HS-27A (cell line): Measurements from ENCODE around the gene BCL2L2.
A peak's percentile ranks its signal among the peaks of the same experiment; 100 is the strongest.
"Not testable (repeated sequence)": the region's sequence is repeated elsewhere in the genome, so short reads cannot be mapped to it uniquely, and the experiment has no call there.

ENCODE experiments used
- DNase-seq: peaks from one replicate; pipeline ENCODE4 v3.0.0-alpha.2; 2012; ENCODE audit warnings: low read depth, missing footprints

Gene BCL2L2

GRCh38 chr14:23324455-23324846 is 17.8 kb downstream of the BCL2L2 start:
- no peak for DNase-seq

- DNase-seq = no peak
Observed at GRCh38 chr14:23324993-23325392, 18.4 kb downstream of the BCL2L2 start.

- DNase-seq = not testable (repeated sequence)
Observed at GRCh38 chr14:23325746-23326145, 19.1 kb downstream of the BCL2L2 start.

- DNase-seq = no peak
Observed at GRCh38 chr14:23326491-23327332, 20.1 kb downstream of the BCL2L2 start.

GRCh38 chr14:23327947-23328744 is 21.5 kb downstream of the BCL2L2 start:
- DNase-seq = peak; percentile 49

- no peak for DNase-seq
Observed at GRCh38 chr14:23335623-23336022, 29.0 kb downstream of the BCL2L2 start.

GRCh38 chr14:23339506-23340268 is 33.1 kb downstream of the BCL2L2 start:
- DNase-seq = no peak

GRCh38 chr14:23344481-23344880 is 37.8 kb downstream of the BCL2L2 start:
- DNase-seq = no peak

GRCh38 chr14:23345987-23346692 is 39.5 kb downstream of the BCL2L2 start:
- no peak for DNase-seq

GRCh38 chr14:23346693-23347405 is 40.2 kb downstream of the BCL2L2 start:
- DNase-seq = no peak

- DNase-seq = no peak
Observed at GRCh38 chr14:23347406-23348296, 41.0 kb downstream of the BCL2L2 start.

- DNase-seq = no peak
Observed at GRCh38 chr14:23348297-23348655, 41.6 kb downstream of the BCL2L2 start.

- DNase-seq = no peak
Observed at GRCh38 chr14:23349156-23349845, 42.7 kb downstream of the BCL2L2 start.

GRCh38 chr14:23351681-23352505 is 45.3 kb downstream of the BCL2L2 start:
- DNase-seq = no peak

- DNase-seq = no peak
Observed at GRCh38 chr14:23352506-23353432, 46.1 kb downstream of the BCL2L2 start, which contains the start of gene SLC22A17. Gene SLC22A17, minus strand, starts transcription at chr14:23352887.

- DNase-seq = no peak
Observed at GRCh38 chr14:23353433-23353780, 46.8 kb downstream of the BCL2L2 start.

GRCh38 chr14:23354990-23355389 is 48.4 kb downstream of the BCL2L2 start:
- no peak for DNase-seq
